Measurements from ENCODE around the gene EIF5.
A peak's percentile ranks its signal among the peaks of the same experiment; 100 is the strongest.
"Not testable (repeated sequence)": the region's sequence is repeated elsewhere in the genome, so short reads cannot be mapped to it uniquely, and the experiment has no call there.

EIF5 gene

GRCh38 chr14:103353362-103353761 is 19.3 kb downstream of the EIF5 start:
- in situ Hi-C loops (cut with HindIII; ENCODE audit: low pct_ligation_motif_present, low pct_unique_long_range_greater_than_20kb, low sequenced_read_pairs) = no loop called here

GRCh38 chr14:103354141-103354540 is 20.1 kb downstream of the EIF5 start:
- no peak for DNase-seq
- in situ Hi-C loops (cut with HindIII; ENCODE audit: low pct_ligation_motif_present, low pct_unique_long_range_greater_than_20kb, low sequenced_read_pairs) = no loop called here

More at GRCh38 chr14:103353362-103353761, 19.3 kb downstream of the EIF5 start:
- no peak for DNase-seq

GRCh38 chr14:103356024-103356682 is 22.1 kb downstream of the EIF5 start:
- DNase-seq = no peak
- in situ Hi-C loops (cut with HindIII; ENCODE audit: low pct_ligation_motif_present, low pct_unique_long_range_greater_than_20kb, low sequenced_read_pairs) = no loop called here

GRCh38 chr14:103357552-103357951 is 23.5 kb downstream of the EIF5 start:
- in situ Hi-C loops (cut with HindIII; ENCODE audit: low pct_ligation_motif_present, low pct_unique_long_range_greater_than_20kb, low sequenced_read_pairs); DNase-seq: not testable (repeated sequence)

- in situ Hi-C loops (cut with HindIII; ENCODE audit: low pct_ligation_motif_present, low pct_unique_long_range_greater_than_20kb, low sequenced_read_pairs) = no loop called here
- no peak for DNase-seq
Measured at GRCh38 chr14:103360548-103360947, 26.5 kb downstream of the EIF5 start.

- in situ Hi-C loops (cut with HindIII; ENCODE audit: low pct_ligation_motif_present, low pct_unique_long_range_greater_than_20kb, low sequenced_read_pairs) = no loop called here
- DNase-seq = peak; percentile 34
Measured at GRCh38 chr14:103361867-103362266, 27.8 kb downstream of the EIF5 start.

GRCh38 chr14:103362780-103363179 is 28.7 kb downstream of the EIF5 start:
- DNase-seq = peak; percentile 57
- in situ Hi-C loops (cut with HindIII; ENCODE audit: low pct_ligation_motif_present, low pct_unique_long_range_greater_than_20kb, low sequenced_read_pairs) = no loop called here

- in situ Hi-C loops (cut with HindIII; ENCODE audit: low pct_ligation_motif_present, low pct_unique_long_range_greater_than_20kb, low sequenced_read_pairs) = no loop called here
- DNase-seq = no peak
Measured at GRCh38 chr14:103366741-103367140, 32.7 kb downstream of the EIF5 start.

GRCh38 chr14:103367995-103368394 is 34.0 kb downstream of the EIF5 start:
- in situ Hi-C loops (cut with HindIII; ENCODE audit: low pct_ligation_motif_present, low pct_unique_long_range_greater_than_20kb, low sequenced_read_pairs) = no loop called here
- DNase-seq = no peak

- DNase-seq = no peak
- in situ Hi-C loops (cut with HindIII; ENCODE audit: low pct_ligation_motif_present, low pct_unique_long_range_greater_than_20kb, low sequenced_read_pairs) = no loop called here
Measured at GRCh38 chr14:103370087-103370486, 36.0 kb downstream of the EIF5 start.

- no peak for DNase-seq
Measured at GRCh38 chr14:103372017-103372416, 38.0 kb downstream of the EIF5 start.

GRCh38 chr14:103372552-103373304 is 38.7 kb downstream of the EIF5 start:
- in situ Hi-C loops (cut with HindIII; ENCODE audit: low pct_ligation_motif_present, low pct_unique_long_range_greater_than_20kb, low sequenced_read_pairs) = no loop called here

More at GRCh38 chr14:103372017-103372416, 38.0 kb downstream of the EIF5 start:
- in situ Hi-C loops (cut with HindIII; ENCODE audit: low pct_ligation_motif_present, low pct_unique_long_range_greater_than_20kb, low sequenced_read_pairs) = no loop called here

GRCh38 chr14:103374121-103374520 is 40.1 kb downstream of the EIF5 start:
- DNase-seq = no peak
- in situ Hi-C loops (cut with HindIII; ENCODE audit: low pct_ligation_motif_present, low pct_unique_long_range_greater_than_20kb, low sequenced_read_pairs) = no loop called here

More at GRCh38 chr14:103372552-103373304, 38.7 kb downstream of the EIF5 start:
- peak; percentile 77 for DNase-seq

GRCh38 chr14:103377522-103378037 is 43.5 kb downstream of the EIF5 start:
- in situ Hi-C loops (cut with HindIII; ENCODE audit: low pct_ligation_motif_present, low pct_unique_long_range_greater_than_20kb, low sequenced_read_pairs) = no loop called here
- DNase-seq = no peak

GRCh38 chr14:103378038-103378854 is 44.2 kb downstream of the EIF5 start:
- in situ Hi-C loops (cut with HindIII; ENCODE audit: low pct_ligation_motif_present, low pct_unique_long_range_greater_than_20kb, low sequenced_read_pairs) = no loop called here
- no peak for DNase-seq

- no peak for DNase-seq
- in situ Hi-C loops (cut with HindIII; ENCODE audit: low pct_ligation_motif_present, low pct_unique_long_range_greater_than_20kb, low sequenced_read_pairs) = no loop called here
Measured at GRCh38 chr14:103380719-103381377, 46.8 kb downstream of the EIF5 start.

GRCh38 chr14:103382376-103382775 is 48.3 kb downstream of the EIF5 start:
- in situ Hi-C loops (cut with HindIII; ENCODE audit: low pct_ligation_motif_present, low pct_unique_long_range_greater_than_20kb, low sequenced_read_pairs) = no loop called here
- DNase-seq = no peak

GRCh38 chr14:103384450-103385151 is 50.6 kb downstream of the EIF5 start:
- no peak for DNase-seq
- in situ Hi-C loops (cut with HindIII; ENCODE audit: low pct_ligation_motif_present, low pct_unique_long_range_greater_than_20kb, low sequenced_read_pairs) = no loop called here

Data from ACHN (cell line).